Measurements from ENCODE around the gene IRGC.

IRGC gene

GRCh38 chr19:43767316-43767715 is 51.4 kb downstream of the IRGC start:
- DNase-seq (ENCODE audit: low spot score), result no peak
- no peak for TF ChIP-seq CTCF (IDR thresholded peaks at IDR 0.05; ENCODE audit: extremely low read depth, missing control alignments)

GRCh38 chr19:43767818-43768217 is 51.9 kb downstream of the IRGC start:
- no peak for DNase-seq (ENCODE audit: low spot score)
- no peak for TF ChIP-seq CTCF (IDR thresholded peaks at IDR 0.05; ENCODE audit: extremely low read depth, missing control alignments)

GRCh38 chr19:43768273-43769050 is 52.6 kb downstream of the IRGC start:
- DNase-seq (ENCODE audit: low spot score), result no peak
- no peak for TF ChIP-seq CTCF (IDR thresholded peaks at IDR 0.05; ENCODE audit: extremely low read depth, missing control alignments)

DNA sequence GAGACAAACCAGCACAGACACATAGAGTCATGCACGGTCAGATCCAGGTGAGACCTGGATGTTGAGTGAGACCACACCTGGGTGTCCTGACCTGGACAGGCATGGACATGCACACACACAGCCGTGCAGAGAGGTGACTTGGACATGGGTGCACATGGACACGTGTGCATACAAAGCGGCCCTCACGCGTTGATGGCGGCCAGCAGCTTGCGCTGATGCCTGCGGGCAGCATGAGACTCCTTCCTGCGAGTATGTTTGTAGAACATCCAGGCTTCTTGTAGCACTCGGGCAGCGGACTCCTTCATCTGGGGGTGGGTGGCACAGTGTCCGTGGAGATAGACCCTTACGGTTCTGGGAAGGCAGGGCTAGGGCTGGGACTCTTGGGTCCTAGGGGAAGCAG is 53.4 kb downstream of the IRGC start:
- no peak for TF ChIP-seq CTCF (IDR thresholded peaks at IDR 0.05; ENCODE audit: extremely low read depth, missing control alignments)
- no peak for DNase-seq (ENCODE audit: low spot score)
